Peyer's patch (tissue), 4 donors: ENCODE measurements around the gene UGT1A10. TPM values are rescaled to one million over a fixed set of nuclear protein-coding genes. Genes with fewer than 3 reads are reported as not detected.

ENCODE experiments used
- DNase-seq, 3 donors: peaks; one replicate each; pipeline ENCODE4 v3.0.0-alpha.2; 2017 to 2019
- H3K27ac ChIP-seq, 4 donors: fragments of 200-600 bp; sonication (generic); one replicate each; pipeline ENCODE4 v1.5.1; 2016 to 2019
- H3K27me3 ChIP-seq, 2 donors: fragments of 200-600 bp; sonication (generic); one replicate each; pipeline ENCODE4 v1.5.1; 2019
- H3K36me3 ChIP-seq, 3 donors: fragments of 200-600 bp; sonication (generic); one replicate each; pipeline ENCODE4 v1.5.1; 2016 to 2019
- H3K4me1 ChIP-seq, 4 donors: fragments of 200-600 bp; sonication (generic); one replicate each; pipeline ENCODE4 v1.5.1; 2016 to 2019
- H3K4me3 ChIP-seq, 4 donors: fragments of 200-600 bp; sonication (generic); 1 replicate in 3 of 4; 2 replicates in 1 of 4; pipeline ENCODE4 v1.5.1; 2016 to 2019; ENCODE audit warnings: mild to moderate bottlenecking in 1 of 4
- H3K9me3 ChIP-seq, 4 donors: fragments of 200-600 bp; sonication (generic); one replicate each; pipeline ENCODE4 v1.5.1; 2016 to 2019; ENCODE audit warnings: mild to moderate bottlenecking in 1 of 4
- POLR2A ChIP-seq, 2 donors: fragments of 450-650 bp; IDR thresholded peaks; one replicate each; pipeline ENCODE4 v1.5.1; 2017; ENCODE audit warnings: antibody characterized with exemption in 2 of 2, mild to moderate bottlenecking in 2 of 2, moderate library complexity in 2 of 2
- total RNA-seq, 4 donors: library from RNA; depleted of rRNA; stranded (reverse); fragments of >200 nt; gene quantifications; one replicate each; pipeline ENCODE4 v1.1.0, GENCODE V29; 2016
- TF ChIP-seq, protein P1 (sequence below), 6 experiments: fragments of 450-650 bp in 4 of 6; fragments of 200-600 bp in 2 of 6; sonication (generic) in 1 of 6; IDR thresholded peaks; one replicate each; pipeline ENCODE4 v1.5.1; 2017 to 2019; ENCODE audit warnings: antibody characterized with exemption in 6 of 6, mild to moderate bottlenecking in 3 of 6, moderate library complexity in 1 of 6

Gene UGT1A10
- total RNA-seq, 4 donors from 2014 or later: 19.0 to 168 (median 71.8) TPM

DNA sequence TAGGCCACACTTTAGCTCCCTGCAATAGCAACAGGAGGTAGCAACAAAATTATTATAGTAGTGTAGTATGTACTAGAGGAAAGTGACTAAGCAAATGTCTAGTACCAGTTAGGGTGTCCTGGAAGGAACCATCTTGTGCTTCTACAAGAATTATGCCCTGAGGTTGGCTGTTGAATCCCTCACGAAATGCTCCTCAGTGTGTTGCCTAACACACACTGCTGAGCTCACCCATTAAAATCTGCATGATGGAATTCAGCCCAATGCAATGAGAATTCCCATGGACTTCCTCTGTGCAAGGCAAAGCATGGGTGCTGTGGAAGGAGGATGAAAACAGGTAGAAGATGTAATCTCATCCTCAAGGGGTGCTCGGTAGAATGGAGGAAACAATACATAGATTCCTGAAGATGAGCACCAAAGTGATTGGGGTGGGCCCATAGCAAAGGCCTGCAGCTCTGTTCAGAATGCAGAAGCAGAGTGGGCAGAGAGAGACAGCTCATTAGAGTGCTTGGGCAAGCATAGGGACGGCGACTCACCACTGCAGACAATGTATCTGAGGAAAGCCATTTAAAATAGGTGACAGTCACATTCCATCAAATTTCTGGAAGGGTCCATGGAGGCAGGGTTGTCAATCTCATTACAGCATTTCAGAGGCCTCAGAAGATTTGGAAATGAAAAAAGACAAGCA is 44.3 kb downstream of the UGT1A10 start:
- Histone ChIP-seq H3K27ac (no peak overlapping the region), H3K4me1 (peaks cover 0 to 5% (median 0%) of the 10 kb centered on the region in 4 donors), H3K4me3 (no peak overlapping the region), H3K27me3 (no peaks in the 10 kb centered on the region), H3K9me3 (no peaks in the 10 kb centered on the region), H3K36me3 (no peaks in the 10 kb centered on the region)
- TF ChIP-seq, protein P1, sequence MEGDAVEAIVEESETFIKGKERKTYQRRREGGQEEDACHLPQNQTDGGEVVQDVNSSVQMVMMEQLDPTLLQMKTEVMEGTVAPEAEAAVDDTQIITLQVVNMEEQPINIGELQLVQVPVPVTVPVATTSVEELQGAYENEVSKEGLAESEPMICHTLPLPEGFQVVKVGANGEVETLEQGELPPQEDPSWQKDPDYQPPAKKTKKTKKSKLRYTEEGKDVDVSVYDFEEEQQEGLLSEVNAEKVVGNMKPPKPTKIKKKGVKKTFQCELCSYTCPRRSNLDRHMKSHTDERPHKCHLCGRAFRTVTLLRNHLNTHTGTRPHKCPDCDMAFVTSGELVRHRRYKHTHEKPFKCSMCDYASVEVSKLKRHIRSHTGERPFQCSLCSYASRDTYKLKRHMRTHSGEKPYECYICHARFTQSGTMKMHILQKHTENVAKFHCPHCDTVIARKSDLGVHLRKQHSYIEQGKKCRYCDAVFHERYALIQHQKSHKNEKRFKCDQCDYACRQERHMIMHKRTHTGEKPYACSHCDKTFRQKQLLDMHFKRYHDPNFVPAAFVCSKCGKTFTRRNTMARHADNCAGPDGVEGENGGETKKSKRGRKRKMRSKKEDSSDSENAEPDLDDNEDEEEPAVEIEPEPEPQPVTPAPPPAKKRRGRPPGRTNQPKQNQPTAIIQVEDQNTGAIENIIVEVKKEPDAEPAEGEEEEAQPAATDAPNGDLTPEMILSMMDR (IDR thresholded peaks at IDR 0.05): no peak
- no peak for TF ChIP-seq POLR2A (IDR thresholded peaks at IDR 0.05)
- no peak for DNase-seq

DNA sequence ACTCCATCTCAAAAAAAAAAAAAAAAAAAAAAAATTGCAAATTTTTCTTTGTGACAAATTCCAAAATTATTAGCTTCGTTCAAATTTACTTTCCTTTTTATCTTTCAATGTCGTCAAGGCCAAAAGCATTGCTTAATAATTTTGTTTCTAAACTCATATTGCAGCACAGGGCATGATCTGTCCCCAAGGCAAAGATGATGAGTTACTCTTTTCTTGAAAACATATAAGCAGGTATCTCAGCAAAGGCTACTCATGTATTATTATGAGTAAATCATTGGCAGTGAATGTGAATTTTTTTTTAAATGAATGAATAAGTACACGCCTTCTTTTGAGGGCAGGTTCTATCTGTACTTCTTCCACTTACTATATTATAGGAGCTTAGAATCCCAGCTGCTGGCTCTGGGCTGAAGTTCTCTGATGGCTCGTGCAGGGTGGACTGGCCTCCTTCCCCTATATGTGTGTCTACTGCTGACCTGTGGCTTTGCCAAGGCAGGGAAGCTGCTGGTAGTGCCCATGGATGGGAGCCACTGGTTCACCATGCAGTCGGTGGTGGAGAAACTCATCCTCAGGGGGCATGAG is 45.4 kb downstream of the UGT1A10 start, which contains the start of gene UGT1A7:
UGT1A7 (plus strand) TSS at position 381 of the 579 bp plus-strand sequence; CDS start at position 418, 37 bp downstream.
- DNase-seq: no peak
- Histone ChIP-seq H3K4me1 (peaks cover 0 to 5% (median 0%) of the 10 kb centered on the region in 4 donors), H3K4me3 (no peak within 1 kb of the TSS), H3K27me3 (no peaks in the 10 kb centered on the region), H3K36me3 (no peaks in the 10 kb centered on the region), H3K9me3 (no peaks in the 10 kb centered on the region), H3K27ac (no peak within 1 kb of the TSS)
- TF ChIP-seq, protein P1 (IDR thresholded peaks at IDR 0.05): no peak
- TF ChIP-seq POLR2A (IDR thresholded peaks at IDR 0.05): no peak

DNA sequence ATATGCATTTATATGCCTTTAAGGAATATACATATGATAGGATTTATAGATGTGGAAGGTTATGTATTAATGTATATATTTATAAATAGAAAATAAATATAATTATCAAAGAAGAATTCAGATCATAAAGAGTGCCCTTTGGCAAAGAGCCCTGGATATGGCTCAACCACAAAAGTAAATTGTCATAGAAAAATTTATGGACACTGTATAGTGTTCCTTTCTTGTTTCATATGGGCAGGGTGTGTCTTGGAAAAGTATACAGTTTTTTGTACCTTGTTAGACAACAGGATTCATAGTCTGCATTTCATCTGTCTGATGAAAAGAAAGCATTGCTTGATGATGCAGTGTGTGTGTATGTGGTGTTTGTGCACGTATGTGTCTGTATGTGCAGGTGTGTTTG is 48.4 kb downstream of the UGT1A10 start:
- Histone ChIP-seq H3K9me3 (no peaks in the 10 kb centered on the region), H3K27me3 (no peaks in the 10 kb centered on the region), H3K36me3 (no peaks in the 10 kb centered on the region), H3K4me3 (no peak overlapping the region), H3K4me1 (peaks cover 0 to 11% (median 0%) of the 10 kb centered on the region in 4 donors), H3K27ac (no peak overlapping the region)
- TF ChIP-seq, protein P1 (IDR thresholded peaks at IDR 0.05): no peak
- TF ChIP-seq POLR2A (IDR thresholded peaks at IDR 0.05): no peak
- DNase-seq: no peak

DNA sequence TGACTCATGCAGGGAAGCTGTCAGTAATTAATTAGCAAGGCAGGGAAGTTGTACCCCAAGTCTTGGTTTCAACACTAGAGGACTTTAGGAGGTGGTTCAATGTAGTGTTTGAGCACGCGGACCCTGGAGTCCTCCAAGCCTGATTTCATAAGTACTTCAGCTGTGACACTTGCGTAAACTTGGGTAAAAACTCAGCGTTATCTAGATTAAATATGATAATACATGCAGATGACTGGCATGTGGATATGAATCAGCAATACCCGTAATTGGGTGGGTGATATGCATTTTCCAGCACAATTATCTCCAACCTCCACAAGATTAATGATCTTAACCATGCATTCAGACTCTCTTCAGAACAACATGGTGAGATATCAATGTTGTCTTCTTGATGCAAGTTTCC is 50.7 kb downstream of the UGT1A10 start:
- Histone ChIP-seq H3K9me3 (no peaks in the 10 kb centered on the region), H3K36me3 (no peaks in the 10 kb centered on the region), H3K27me3 (no peaks in the 10 kb centered on the region), H3K4me3 (no peak overlapping the region), H3K27ac (no peak overlapping the region), H3K4me1 (peaks cover 0 to 22% (median 0%) of the 10 kb centered on the region in 4 donors)
- TF ChIP-seq POLR2A (IDR thresholded peaks at IDR 0.05): no peak
- TF ChIP-seq, protein P1 (IDR thresholded peaks at IDR 0.05): no peak
- DNase-seq: no peak

DNA sequence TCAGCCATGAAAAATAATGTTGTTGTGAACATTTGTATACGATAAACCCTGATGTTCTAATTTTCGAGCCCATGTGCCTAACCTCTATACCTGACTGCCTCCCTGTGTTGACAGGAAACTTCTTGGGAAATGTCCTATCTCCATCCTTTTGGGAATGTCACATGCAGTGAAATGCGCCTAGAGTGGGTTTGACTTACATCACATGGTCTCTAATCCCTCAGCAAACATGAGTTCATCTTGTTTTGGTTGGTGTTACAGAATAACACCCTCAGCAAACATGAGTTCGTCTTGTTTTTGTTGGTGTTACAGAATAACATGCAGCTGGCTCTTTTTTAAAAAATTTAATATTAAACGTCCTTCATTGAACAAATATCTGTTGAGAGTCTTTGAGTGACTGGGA is 52.1 kb downstream of the UGT1A10 start:
- no peaks in the 10 kb centered on the region for H3K27me3 ChIP-seq
- H3K4me1 ChIP-seq: peaks cover 0 to 27% (median 0%) of the 10 kb centered on the region in 4 donors
- H3K4me3 ChIP-seq: no peak overlapping the region
- no peak for DNase-seq
- H3K9me3 ChIP-seq: no peaks in the 10 kb centered on the region
- no peaks in the 10 kb centered on the region for H3K36me3 ChIP-seq
- H3K27ac ChIP-seq: no peak overlapping the region
- no peak for TF ChIP-seq POLR2A (IDR thresholded peaks at IDR 0.05)
- TF ChIP-seq, protein P1 (IDR thresholded peaks at IDR 0.05): no peak
